Rectal smooth muscle tissue (tissue), 1 donor: ENCODE data around the gene DBF4.
"Not testable (repeated sequence)": the region's sequence is repeated elsewhere in the genome, so short reads cannot be mapped to it uniquely, and the experiment has no call there.

ENCODE experiments used
- H3K27ac ChIP-seq: one replicate; pipeline ENCODE4 v1.7.0; 2013; ENCODE audit warnings: low read depth, low read length, inconsistent platforms
- H3K27me3 ChIP-seq: one replicate; pipeline ENCODE4 v1.7.0; 2013; ENCODE audit warnings: low read length; ENCODE audit not compliant: control insufficient read depth, insufficient read depth
- H3K36me3 ChIP-seq: one replicate; pipeline ENCODE4 v1.7.0; 2013; ENCODE audit warnings: low read length; ENCODE audit not compliant: control insufficient read depth, insufficient read depth
- H3K4me1 ChIP-seq: one replicate; pipeline ENCODE4 v1.7.0; 2013; ENCODE audit warnings: low read length; ENCODE audit not compliant: control insufficient read depth, insufficient read depth
- H3K4me3 ChIP-seq: one replicate; pipeline ENCODE4 v1.7.0; 2013; ENCODE audit warnings: low read length
- H3K9ac ChIP-seq: one replicate; pipeline ENCODE4 v1.7.0; 2013; ENCODE audit warnings: low read length

The DBF4 gene, protein sequence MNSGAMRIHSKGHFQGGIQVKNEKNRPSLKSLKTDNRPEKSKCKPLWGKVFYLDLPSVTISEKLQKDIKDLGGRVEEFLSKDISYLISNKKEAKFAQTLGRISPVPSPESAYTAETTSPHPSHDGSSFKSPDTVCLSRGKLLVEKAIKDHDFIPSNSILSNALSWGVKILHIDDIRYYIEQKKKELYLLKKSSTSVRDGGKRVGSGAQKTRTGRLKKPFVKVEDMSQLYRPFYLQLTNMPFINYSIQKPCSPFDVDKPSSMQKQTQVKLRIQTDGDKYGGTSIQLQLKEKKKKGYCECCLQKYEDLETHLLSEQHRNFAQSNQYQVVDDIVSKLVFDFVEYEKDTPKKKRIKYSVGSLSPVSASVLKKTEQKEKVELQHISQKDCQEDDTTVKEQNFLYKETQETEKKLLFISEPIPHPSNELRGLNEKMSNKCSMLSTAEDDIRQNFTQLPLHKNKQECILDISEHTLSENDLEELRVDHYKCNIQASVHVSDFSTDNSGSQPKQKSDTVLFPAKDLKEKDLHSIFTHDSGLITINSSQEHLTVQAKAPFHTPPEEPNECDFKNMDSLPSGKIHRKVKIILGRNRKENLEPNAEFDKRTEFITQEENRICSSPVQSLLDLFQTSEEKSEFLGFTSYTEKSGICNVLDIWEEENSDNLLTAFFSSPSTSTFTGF

GRCh38 chr7:87876040-87876868 lies at the start of gene DBF4, which contains the start of gene SLC25A40:
DBF4 (plus strand) TSS chr7:87876493; CDS start chr7:87876733, 240 bp downstream.
SLC25A40 (minus strand) TSS chr7:87876360; CDS start chr7:87858727, 17,633 bp downstream.
- Histone ChIP-seq H3K27me3 (no peaks in the 10 kb centered on the region), H3K4me3 (peak within 1 kb of the TSS; percentile 95), H3K9ac (peak within 1 kb of the TSS; percentile 90), H3K36me3 (no peaks in the 10 kb centered on the region), H3K27ac (peak within 1 kb of the TSS; percentile 85), H3K4me1 (peaks cover 8% of the 10 kb centered on the region)

DNA sequence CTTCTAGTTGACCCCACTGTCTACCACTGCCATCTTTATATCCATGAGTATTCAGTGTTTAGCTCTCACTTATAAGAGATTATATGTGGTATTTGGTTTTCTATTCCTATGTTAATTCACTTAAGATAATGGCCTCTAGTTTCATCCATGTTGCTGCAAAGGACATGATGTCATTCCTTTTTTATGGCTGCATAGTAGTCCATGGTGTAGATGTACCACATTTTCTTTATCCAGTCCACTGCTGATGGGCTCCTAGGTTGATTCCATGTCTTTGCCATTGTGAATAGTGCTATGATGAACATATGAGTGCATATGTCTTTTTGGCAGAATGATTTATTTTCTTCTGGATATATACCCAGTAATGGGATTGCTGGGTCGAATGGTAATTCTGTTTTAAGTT lies 47.9 kb upstream of the DBF4 start:
- not testable (repeated sequence) for H3K4me3 ChIP-seq, H3K4me1 ChIP-seq, H3K9ac ChIP-seq, H3K27me3 ChIP-seq, H3K27ac ChIP-seq, H3K36me3 ChIP-seq

DNA sequence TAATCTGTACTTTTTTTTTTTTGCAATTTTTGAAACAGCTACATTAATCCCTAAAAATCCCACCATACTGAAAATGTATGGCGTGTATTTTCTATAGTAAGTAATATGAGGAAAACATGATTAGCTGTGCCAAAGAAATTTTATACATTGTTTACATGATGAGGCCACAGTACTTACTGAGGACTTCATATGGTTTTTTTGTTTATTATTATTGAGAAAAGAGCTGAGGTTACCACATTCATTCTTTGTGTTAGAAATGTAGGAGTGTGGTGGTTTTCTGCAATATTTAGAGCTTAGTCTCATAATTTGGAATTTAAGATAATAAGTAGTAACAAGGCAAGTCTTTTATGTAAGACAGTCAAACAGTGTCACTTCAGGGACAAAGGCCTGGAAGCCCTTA lies 45.2 kb upstream of the DBF4 start:
- H3K4me3 ChIP-seq, result no peak overlapping the region
- H3K4me1 ChIP-seq, result no peaks in the 10 kb centered on the region
- H3K27me3 ChIP-seq, result no peaks in the 10 kb centered on the region
- H3K36me3 ChIP-seq, result no peaks in the 10 kb centered on the region
- H3K9ac ChIP-seq, result no peak overlapping the region
- H3K27ac ChIP-seq, result no peak overlapping the region

DNA sequence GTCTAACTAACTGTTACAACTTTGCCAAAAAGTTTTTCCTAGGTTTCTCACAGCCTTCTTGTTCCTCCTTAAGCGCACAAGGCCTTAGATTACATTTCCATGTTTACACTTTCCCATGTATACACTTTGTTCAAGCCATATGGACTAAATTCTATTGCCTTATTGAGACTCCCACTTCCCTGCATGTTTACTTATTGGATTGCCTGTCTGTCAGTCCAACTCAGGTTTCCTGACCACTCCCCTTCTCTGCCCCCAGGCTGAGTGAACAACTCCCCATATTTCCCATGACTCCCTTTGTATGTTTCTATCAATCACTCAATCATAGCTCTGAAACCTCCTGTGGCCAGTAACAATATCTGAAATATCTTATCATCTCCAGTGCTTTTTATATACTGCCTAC lies 43.2 kb upstream of the DBF4 start:
- Histone ChIP-seq H3K36me3 (no peaks in the 10 kb centered on the region), H3K27ac (no peak overlapping the region), H3K4me3 (no peak overlapping the region), H3K27me3 (no peaks in the 10 kb centered on the region), H3K4me1 (no peaks in the 10 kb centered on the region), H3K9ac (no peak overlapping the region)

DNA sequence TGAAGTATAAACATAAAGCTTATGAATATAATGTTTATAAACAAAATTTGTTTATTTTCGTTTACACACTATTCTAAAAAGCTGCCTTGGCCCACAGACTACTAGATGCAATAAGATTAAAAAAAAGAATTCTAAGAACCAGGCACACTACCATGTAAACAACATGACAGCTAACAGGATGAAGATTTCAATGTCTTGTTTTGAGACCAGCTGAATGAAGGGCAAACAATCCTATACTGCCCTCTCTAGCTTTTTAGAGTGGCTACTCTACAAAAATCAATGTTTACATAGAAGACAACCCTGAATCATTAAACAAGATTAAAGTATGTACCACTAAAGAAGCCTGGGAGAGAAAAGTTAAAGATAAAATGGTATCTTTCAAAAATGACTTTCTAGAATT lies 38.7 kb upstream of the DBF4 start:
- Histone ChIP-seq H3K36me3 (no peaks in the 10 kb centered on the region), H3K4me1 (no peaks in the 10 kb centered on the region), H3K4me3 (no peak overlapping the region), H3K27me3 (no peaks in the 10 kb centered on the region), H3K9ac (no peak overlapping the region), H3K27ac (no peak overlapping the region)

GRCh38 chr7:87850836-87851593 lies 25.3 kb upstream of the DBF4 start:
- no peak overlapping the region for H3K9ac ChIP-seq
- H3K4me3 ChIP-seq, result no peak overlapping the region
- H3K4me1 ChIP-seq, result no peaks in the 10 kb centered on the region
- H3K27me3 ChIP-seq, result no peaks in the 10 kb centered on the region
- no peak overlapping the region for H3K27ac ChIP-seq
- H3K36me3 ChIP-seq, result no peaks in the 10 kb centered on the region

- Histone ChIP-seq H3K27me3 (no peaks in the 10 kb centered on the region), H3K36me3 (no peaks in the 10 kb centered on the region), H3K27ac (no peak overlapping the region)
These were observed 24.0 kb upstream of the DBF4 start for GRCh38 chr7:87852306-87852705.

GRCh38 chr7:87853237-87853864 lies 22.9 kb upstream of the DBF4 start:
- H3K4me1 ChIP-seq, result no peaks in the 10 kb centered on the region
- peaks cover 5% of the 10 kb centered on the region for H3K36me3 ChIP-seq
- H3K27me3 ChIP-seq, result no peaks in the 10 kb centered on the region
- H3K27ac ChIP-seq, result no peak overlapping the region
- no peak overlapping the region for H3K4me3 ChIP-seq
- H3K9ac ChIP-seq, result no peak overlapping the region

More at GRCh38 chr7:87852306-87852705, 24.0 kb upstream of the DBF4 start:
- no peaks in the 10 kb centered on the region for H3K4me1 ChIP-seq
- H3K4me3 ChIP-seq, result no peak overlapping the region
- no peak overlapping the region for H3K9ac ChIP-seq

DNA sequence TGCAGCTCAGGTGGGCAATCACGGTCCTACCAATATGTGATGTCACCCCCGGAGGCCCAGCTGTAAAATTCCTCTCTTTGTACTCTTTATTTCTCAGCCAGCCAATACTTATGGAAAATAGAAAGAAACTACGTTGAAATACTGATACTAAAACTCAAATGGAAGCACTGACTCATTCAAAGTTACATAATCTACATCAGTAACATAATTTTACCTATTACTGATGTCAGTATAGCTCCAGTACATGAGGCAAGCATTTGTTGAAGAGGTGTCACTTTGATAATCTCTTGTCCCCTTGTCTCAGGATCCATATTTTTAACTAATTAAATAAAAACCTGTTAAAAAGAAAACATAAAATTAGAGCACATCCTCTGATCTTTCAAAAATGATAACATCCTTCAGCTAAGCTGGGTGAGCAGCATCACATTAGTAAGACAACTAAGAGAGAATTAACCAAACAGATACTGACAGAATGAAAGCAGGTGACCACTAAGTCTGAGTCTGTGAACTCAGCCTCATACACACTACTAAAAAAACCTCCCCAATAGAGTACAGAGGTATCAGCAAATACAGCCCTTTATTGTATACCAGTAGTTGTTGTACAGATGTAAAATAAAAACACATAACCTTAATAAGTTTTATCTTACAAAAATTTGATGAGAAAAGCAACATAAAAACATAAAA lies 17.7 kb upstream of the DBF4 start:
- H3K27ac ChIP-seq, result no peak overlapping the region
- no peak overlapping the region for H3K4me3 ChIP-seq
- H3K27me3 ChIP-seq, result no peaks in the 10 kb centered on the region
- no peaks in the 10 kb centered on the region for H3K4me1 ChIP-seq
- H3K9ac ChIP-seq, result no peak overlapping the region
- peaks cover 5% of the 10 kb centered on the region for H3K36me3 ChIP-seq

- Histone ChIP-seq H3K27me3 (no peaks in the 10 kb centered on the region), H3K4me3 (no peak overlapping the region), H3K4me1 (no peaks in the 10 kb centered on the region), H3K36me3 (no peaks in the 10 kb centered on the region), H3K9ac (no peak overlapping the region), H3K27ac (no peak overlapping the region)
These were observed 10.2 kb upstream of the DBF4 start for GRCh38 chr7:87866089-87866488.

DNA sequence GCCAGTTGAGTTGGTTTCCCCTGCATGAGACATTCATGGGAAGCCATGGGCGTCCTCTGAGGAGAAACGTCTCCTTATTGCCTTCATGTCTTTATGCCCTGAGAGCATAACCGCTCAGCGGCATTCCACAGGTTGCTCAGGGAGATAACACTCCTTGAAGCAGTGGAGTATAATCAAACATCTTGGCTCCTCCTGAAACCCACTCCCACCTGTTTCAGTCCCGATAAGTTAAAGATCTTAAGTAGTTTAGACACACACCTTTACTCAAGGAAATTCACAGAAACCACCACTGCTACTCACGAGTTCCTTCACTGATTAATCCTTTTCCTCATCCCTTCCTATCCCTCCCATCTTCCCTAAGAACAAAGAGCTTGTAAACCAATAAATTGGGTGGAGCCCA lies 9.8 kb upstream of the DBF4 start:
- H3K36me3 ChIP-seq, H3K4me1 ChIP-seq, H3K4me3 ChIP-seq, H3K9ac ChIP-seq, H3K27ac ChIP-seq, H3K27me3 ChIP-seq: not testable (repeated sequence)
